IMR-90 (cell line): ENCODE results near the gene PTP4A2. TPM values are rescaled to one million over a fixed set of nuclear protein-coding genes. Genes with fewer than 3 reads are reported as not detected.

Experiments
- ATAC-seq: fragments of 200-7000 bp; cut with Tn5 transposase; 2 replicates; pipeline ENCODE4 v1.9.1; 2020; ENCODE audit warnings: low read depth, mild to moderate bottlenecking, moderate library complexity
- BruUV-seq: library from RNA; stranded (reverse); fragments of 400-500 nt; replicated peaks from 2 replicates; lab custom pipeline; 2021; lab: Mats Ljungman, UMichigan
- CTCF ChIA-PET: fragments of 300-600 bp; formaldehyde crosslinking; extraction: SDS; loops from one replicate; lab custom pipeline; 2021; ENCODE audit warnings: antibody characterized with exemption; lab: Yijun Ruan, JAX
- POLR2A ChIA-PET: fragments of 300-600 bp; sonication (Branson Sonifier 250); formaldehyde crosslinking; loops from one replicate; lab custom pipeline; 2022; ENCODE audit warnings: antibody characterized with exemption; ENCODE audit not compliant: unreplicated experiment; lab: Charles Lee
- DNase-seq: peaks from one replicate; pipeline ENCODE4 v3.0.0; 2013
- H2AFZ ChIP-seq: replicated peaks from 2 replicates; pipeline ENCODE3; 2013; ENCODE audit warnings: low read length, mild to moderate bottlenecking; ENCODE audit not compliant: poor library complexity
- H2AK5ac ChIP-seq: 2 replicates; pipeline ENCODE4 v1.6.1; 2013; ENCODE audit warnings: low read depth, low read length, inconsistent platforms
- H2AK9ac ChIP-seq: replicated peaks from 2 replicates; pipeline ENCODE3; 2013; ENCODE audit warnings: mild to moderate bottlenecking, low read depth, low read length, moderate library complexity; ENCODE audit not compliant: poor library complexity
- H2BK120ac ChIP-seq: 2 replicates; pipeline ENCODE4 v1.6.1; 2013; ENCODE audit warnings: low read depth, low read length, inconsistent platforms
- H2BK15ac ChIP-seq: 3 replicates; pipeline ENCODE4 v1.6.1; 2013; ENCODE audit warnings: low read depth, low read length, inconsistent platforms
- H2BK20ac ChIP-seq: 2 replicates; pipeline ENCODE4 v1.6.1; 2013; ENCODE audit warnings: low read depth, mild to moderate bottlenecking, inconsistent platforms, low read length, moderate library complexity
- H2BK5ac ChIP-seq: 2 replicates; pipeline ENCODE4 v1.6.1; 2013; ENCODE audit warnings: mild to moderate bottlenecking, low read depth, low read length, inconsistent platforms; ENCODE audit not compliant: poor library complexity, severe bottlenecking
- H3K14ac ChIP-seq: replicated peaks from 2 replicates; pipeline ENCODE4 v1.6.1; 2013; ENCODE audit warnings: low read depth, low read length, inconsistent platforms
- H3K18ac ChIP-seq: 2 replicates; pipeline ENCODE4 v1.6.1; 2013; ENCODE audit warnings: low read depth, low read length, control low read depth
- H3K23ac ChIP-seq: 2 replicates; pipeline ENCODE4 v1.6.1; 2013; ENCODE audit warnings: low read depth, low read length, inconsistent platforms
- H3K27ac ChIP-seq: 2 replicates; pipeline ENCODE4 v1.5.1; 2013; ENCODE audit warnings: mild to moderate bottlenecking, control low read depth, low read length; ENCODE audit not compliant: insufficient read depth
- H3K27me3 ChIP-seq: 2 replicates; pipeline ENCODE4 v1.6.1; 2013; ENCODE audit warnings: low read length; ENCODE audit not compliant: control insufficient read depth, insufficient read depth
- H3K36me3 ChIP-seq: 2 replicates; pipeline ENCODE4 v1.6.1; 2013; ENCODE audit warnings: low read length, mixed read lengths; ENCODE audit not compliant: control insufficient read depth, insufficient read depth
- H3K4ac ChIP-seq: 2 replicates; pipeline ENCODE4 v1.6.1; 2013; ENCODE audit warnings: low read depth, low read length, inconsistent platforms
- H3K4me1 ChIP-seq: 2 replicates; pipeline ENCODE4 v1.6.1; 2013; ENCODE audit warnings: low read length, mixed read lengths; ENCODE audit not compliant: control insufficient read depth, insufficient read depth
- H3K4me2 ChIP-seq: 2 replicates; pipeline ENCODE4 v1.6.1; 2013; ENCODE audit warnings: low read depth, mild to moderate bottlenecking, control low read depth, low read length, moderate library complexity
- H3K4me3 ChIP-seq: 2 replicates; pipeline ENCODE4 v1.5.1; 2013; ENCODE audit warnings: low read depth, mild to moderate bottlenecking, control low read depth, low read length, moderate library complexity; ENCODE audit not compliant: insufficient read depth
- H3K56ac ChIP-seq: 2 replicates; pipeline ENCODE4 v1.6.1; 2013; ENCODE audit warnings: low read length, inconsistent platforms; ENCODE audit not compliant: insufficient read depth; ENCODE audit errors: extremely low read depth
- H3K79me1 ChIP-seq, 2 experiments: 2 replicates each; pipeline ENCODE4 v1.6.1; 2013; ENCODE audit warnings: low read length in 2 of 2, inconsistent platforms in 1 of 2, low read depth in 1 of 2
- H3K9ac ChIP-seq: 2 replicates; pipeline ENCODE4 v1.6.1; 2013; ENCODE audit warnings: low read depth, low read length, control low read depth
- H3K9me1 ChIP-seq: 2 replicates; pipeline ENCODE4 v1.6.1; 2013; ENCODE audit warnings: low read length, inconsistent platforms; ENCODE audit not compliant: insufficient read depth
- H3K9me3 ChIP-seq: 2 replicates; pipeline ENCODE4 v1.6.1; 2013; ENCODE audit warnings: low read length; ENCODE audit not compliant: control insufficient read depth, insufficient read depth
- H4K20me1 ChIP-seq: 2 replicates; pipeline ENCODE4 v1.6.1; 2013; ENCODE audit warnings: low read length, inconsistent platforms; ENCODE audit not compliant: insufficient read depth
- H4K5ac ChIP-seq: 2 replicates; pipeline ENCODE4 v1.6.1; 2013; ENCODE audit warnings: mild to moderate bottlenecking, low read depth, low read length, control low read depth
- H4K8ac ChIP-seq, 2 experiments: 2 replicates each; pipeline ENCODE4 v1.6.1; 2013; ENCODE audit warnings: low read depth in 2 of 2, low read length in 2 of 2, control low read depth in 1 of 2, inconsistent platforms in 1 of 2
- H4K91ac ChIP-seq: 2 replicates; pipeline ENCODE4 v1.6.1; 2013; ENCODE audit warnings: low read depth, low read length, inconsistent platforms; ENCODE audit not compliant: insufficient read depth
- BHLHE40 ChIP-seq: fragments of 150-350 bp; IDR thresholded peaks from 2 replicates; pipeline ENCODE4 v1.6.1; 2016; ENCODE audit warnings: mild to moderate bottlenecking, low read depth, low read length
- CEBPB ChIP-seq: IDR thresholded peaks from 2 replicates; pipeline ENCODE4 v1.6.1; 2012; ENCODE audit warnings: low read depth, low read length, improper control_type of control experiment
- CHD1 ChIP-seq: IDR thresholded peaks from 2 replicates; pipeline ENCODE4 v1.6.1; 2012; ENCODE audit warnings: low read depth, low read length, improper control_type of control experiment
- FOS ChIP-seq: fragments of 150-350 bp; IDR thresholded peaks from 2 replicates; pipeline ENCODE4 v1.6.1; 2016; ENCODE audit warnings: low read depth, low read length
- MAFK ChIP-seq: IDR thresholded peaks from 2 replicates; pipeline ENCODE4 v1.6.1; 2012; ENCODE audit warnings: low read depth, low read length, improper control_type of control experiment
- MAZ ChIP-seq: IDR thresholded peaks from 2 replicates; pipeline ENCODE4 v1.6.1; 2012; ENCODE audit warnings: low read depth, mild to moderate bottlenecking, low read length, improper control_type of control experiment, moderate library complexity, borderline replicate concordance
- MXI1 ChIP-seq: IDR thresholded peaks from 2 replicates; pipeline ENCODE4 v1.6.1; 2012; ENCODE audit warnings: low read depth, mild to moderate bottlenecking, low read length, moderate library complexity, borderline replicate concordance
- NFE2L2 ChIP-seq: fragments of 150-350 bp; IDR thresholded peaks from 2 replicates; pipeline ENCODE4 v1.6.1; 2016; ENCODE audit warnings: low read depth, mild to moderate bottlenecking, low read length
- POLR2A ChIP-seq: IDR thresholded peaks from 2 replicates; pipeline ENCODE4 v1.6.1; 2012; ENCODE audit warnings: mild to moderate bottlenecking, low read depth, low read length
- RAD21 ChIP-seq: IDR thresholded peaks from 2 replicates; pipeline ENCODE4 v1.6.1; 2012; ENCODE audit warnings: low read length, improper control_type of control experiment
- RCOR1 ChIP-seq: IDR thresholded peaks from 2 replicates; pipeline ENCODE4 v1.6.1; 2012; ENCODE audit warnings: mild to moderate bottlenecking, low read length, improper control_type of control experiment; ENCODE audit not compliant: insufficient replicate concordance
- RFX5 ChIP-seq: IDR thresholded peaks from 2 replicates; pipeline ENCODE4 v1.8.0; 2012; ENCODE audit warnings: low read depth, mild to moderate bottlenecking, low read length, moderate library complexity
- SMC3 ChIP-seq: fragments of 150-350 bp; IDR thresholded peaks from 2 replicates; pipeline ENCODE4 v1.6.1; 2016; ENCODE audit warnings: low read depth, mild to moderate bottlenecking, antibody characterized with exemption, low read length, moderate library complexity
- USF2 ChIP-seq: fragments of 150-350 bp; IDR thresholded peaks from 2 replicates; pipeline ENCODE4 v1.6.1; 2017; ENCODE audit warnings: mild to moderate bottlenecking, antibody characterized with exemption, low read length, low read depth
- WGBS, 2 experiments: methylation state at CpG; one replicate each; pipeline versions ENCODE4 v1.1.5 to v1.1.7; 2013; ENCODE audit warnings: missing lambda C conversion rate in 2 of 2; ENCODE audit not compliant: insufficient read length in 1 of 2; ENCODE audit errors: extremely low coverage in 2 of 2; 5-methylcytosine and 5-hydroxymethylcytosine counted together
- dilution Hi-C: fragments of 300-500 bp; cut with HindIII; formaldehyde crosslinking; loops from one replicate; pipeline ENCODE4 v1.14.3; 2018; ENCODE audit warnings: low sequenced_read_pairs; ENCODE audit not compliant: unreplicated experiment
- in situ Hi-C: fragments of 300-500 bp; cut with MboI; formaldehyde crosslinking; loops from 3 replicates; pipeline ENCODE4 v1.14.3; 2019; ENCODE audit warnings: low sequenced_read_pairs, inconsistent platforms, mixed read lengths
- intact Hi-C: fragments of 100-400 bp; cut with micrococcal nuclease; formaldehyde crosslinking; loops from 2 replicates; pipeline ENCODE4 v1.10.0; 2022
- polyA plus RNA-seq, 3 experiments: library from polyadenylated mRNA; depleted of rRNA; stranded (reverse); fragments of >200 nt; gene quantifications; 2 replicates each; pipeline ENCODE4 v1.2.3, GENCODE V29; 2012; ENCODE audit warnings: low replicate concordance in 1 of 3
- total RNA-seq: library from RNA; depleted of rRNA; stranded (reverse); fragments of >200 nt; gene quantifications from 2 replicates; pipeline ENCODE4 v1.2.3, GENCODE V29; 2012
- TF ChIP-seq, protein P1 (sequence below): conservative IDR thresholded peaks from 2 replicates; pipeline ENCODE4 v1.5.1; 2012; ENCODE audit warnings: mild to moderate bottlenecking, low read depth, low read length, improper control_type of control experiment

PTP4A2 gene
- total and polyA plus RNA-seq, 2 of the 4 experiments (the other 2 are of a cell fraction), result 135 to 328 TPM

GRCh38 chr1:31869449-31869848 is 68.7 kb downstream of the PTP4A2 start:
- H3K36me3 ChIP-seq, result no peaks in the 10 kb centered on the region
- no peak overlapping the region for H2AFZ ChIP-seq
- no peak overlapping the region for H3K56ac ChIP-seq
- H3K4me1 ChIP-seq, result no peaks in the 10 kb centered on the region
- H4K91ac ChIP-seq, result no peak overlapping the region
- H4K20me1 ChIP-seq, result no peaks in the 10 kb centered on the region
- no peak overlapping the region for H3K4ac ChIP-seq
- no peak overlapping the region for H4K8ac ChIP-seq
- H2BK20ac ChIP-seq, result no peak overlapping the region
- DNase-seq (no peak), ATAC-seq (no peak)
- no peak overlapping the region for H3K4me2 ChIP-seq
- no peak for TF ChIP-seq FOS
- no peak for TF ChIP-seq RFX5
- no peak for TF ChIP-seq BHLHE40
- no peak for TF ChIP-seq CEBPB
- TF ChIP-seq, protein P1, sequence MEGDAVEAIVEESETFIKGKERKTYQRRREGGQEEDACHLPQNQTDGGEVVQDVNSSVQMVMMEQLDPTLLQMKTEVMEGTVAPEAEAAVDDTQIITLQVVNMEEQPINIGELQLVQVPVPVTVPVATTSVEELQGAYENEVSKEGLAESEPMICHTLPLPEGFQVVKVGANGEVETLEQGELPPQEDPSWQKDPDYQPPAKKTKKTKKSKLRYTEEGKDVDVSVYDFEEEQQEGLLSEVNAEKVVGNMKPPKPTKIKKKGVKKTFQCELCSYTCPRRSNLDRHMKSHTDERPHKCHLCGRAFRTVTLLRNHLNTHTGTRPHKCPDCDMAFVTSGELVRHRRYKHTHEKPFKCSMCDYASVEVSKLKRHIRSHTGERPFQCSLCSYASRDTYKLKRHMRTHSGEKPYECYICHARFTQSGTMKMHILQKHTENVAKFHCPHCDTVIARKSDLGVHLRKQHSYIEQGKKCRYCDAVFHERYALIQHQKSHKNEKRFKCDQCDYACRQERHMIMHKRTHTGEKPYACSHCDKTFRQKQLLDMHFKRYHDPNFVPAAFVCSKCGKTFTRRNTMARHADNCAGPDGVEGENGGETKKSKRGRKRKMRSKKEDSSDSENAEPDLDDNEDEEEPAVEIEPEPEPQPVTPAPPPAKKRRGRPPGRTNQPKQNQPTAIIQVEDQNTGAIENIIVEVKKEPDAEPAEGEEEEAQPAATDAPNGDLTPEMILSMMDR, result no peak
- TF ChIP-seq MAFK, result no peak
- no peak for TF ChIP-seq MXI1
- TF ChIP-seq RAD21, result no peak
- no peak for TF ChIP-seq NFE2L2
- no peak for TF ChIP-seq USF2
- no peak for TF ChIP-seq MAZ
- no peak for TF ChIP-seq CHD1
- TF ChIP-seq RCOR1, result no peak
- TF ChIP-seq SMC3, result no peak
- no peak for TF ChIP-seq POLR2A
- no peak overlapping the region for H3K14ac ChIP-seq
- WGBS, 2 experiments, result no CpG with 5 or more reads among the region's 3 CpGs
- H3K27ac ChIP-seq, result no peak overlapping the region
- no peak overlapping the region for H2AK9ac ChIP-seq
- in situ Hi-C loops, result no loop called here
- dilution Hi-C loops, result no loop called here
- no peak overlapping the region for H2BK5ac ChIP-seq
- H4K5ac ChIP-seq, result no peak overlapping the region
- intact Hi-C loops, result no loop called here
- no peak overlapping the region for H3K9ac ChIP-seq
- no peak overlapping the region for H3K23ac ChIP-seq
- no peaks in the 10 kb centered on the region for H3K9me3 ChIP-seq
- H3K18ac ChIP-seq, result no peak overlapping the region
- peaks cover 3% of the 10 kb centered on the region; the same call in 1 of the 2 replicates for H3K27me3 ChIP-seq
- no TSS peak for BruUV-seq
- H3K79me1 ChIP-seq, result no peaks in the 10 kb centered on the region
- no peak overlapping the region for H3K4me3 ChIP-seq
- H3K9me1 ChIP-seq, result no peaks in the 10 kb centered on the region
- no peak overlapping the region for H2BK15ac ChIP-seq
- no peak overlapping the region for H2AK5ac ChIP-seq
- ChIA-PET CTCF (no interaction called here), POLR2A (interaction anchor here (0.6 kb wide), 1 partner anchor 109 kb away, joined by 3 read pairs; no protein-coding TSS in a partner anchor)
- no peak overlapping the region for H2BK120ac ChIP-seq
